Measurements from ENCODE around the gene SRD5A3. TPM values are rescaled to one million over a fixed set of nuclear protein-coding genes. Genes with fewer than 3 reads are reported as not detected.
A peak's percentile ranks its signal among the peaks of the same experiment; 100 is the strongest.

The SRD5A3 gene
- total RNA-seq, 1 donor from 2014 or later = 25.5 TPM

DNA sequence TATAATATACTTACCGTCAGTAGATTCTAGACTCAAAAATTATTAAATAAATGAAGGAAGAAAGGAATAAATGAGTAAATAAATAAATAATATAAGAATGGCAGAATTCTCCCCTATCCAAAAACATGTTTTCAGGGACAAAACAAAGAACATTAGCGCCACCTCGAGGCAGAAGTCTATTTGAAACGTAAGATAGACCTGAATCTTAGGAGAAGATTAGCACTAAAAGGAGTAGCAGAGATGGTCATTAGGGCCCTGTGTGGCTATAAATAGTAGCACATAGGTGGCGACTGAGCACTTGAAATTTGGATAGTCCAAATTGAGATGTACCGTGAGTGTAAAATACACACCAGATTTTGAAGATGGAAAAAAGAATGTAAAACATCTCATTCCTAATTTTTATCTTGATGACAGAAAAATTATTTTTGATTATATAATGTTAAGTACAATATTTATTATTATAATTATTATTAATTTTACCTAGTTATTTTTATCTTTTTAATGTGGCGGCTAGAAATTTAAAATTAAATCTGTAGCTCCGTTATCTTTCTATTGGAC lies 24.3 kb upstream of the SRD5A3 start:
- Histone ChIP-seq H3K4me3 (no peak overlapping the region), H3K27me3 (no peaks in the 10 kb centered on the region), H3K4me1 (peaks cover 10% of the 10 kb centered on the region), H3K9me3 (no peaks in the 10 kb centered on the region), H3K36me3 (no peaks in the 10 kb centered on the region), H3K27ac (no peak overlapping the region)
- DNase-seq (ENCODE audit: extremely low spot score in 2 of 2) = no peak
- intact Hi-C loops (cut with DNase I) = loop anchor here (10.0 kb wide), 1 partner anchor 317 kb away; no protein-coding TSS in a partner anchor
- TF ChIP-seq POLR2AphosphoS5 (IDR thresholded peaks at IDR 0.05; ENCODE audit: insufficient read depth in 1 of 2, low read depth in 1 of 2) = peak in 1 of 2 donors; percentile 44
- no peak for TF ChIP-seq POLR2A (IDR thresholded peaks at IDR 0.05)
- TF ChIP-seq, protein P1, sequence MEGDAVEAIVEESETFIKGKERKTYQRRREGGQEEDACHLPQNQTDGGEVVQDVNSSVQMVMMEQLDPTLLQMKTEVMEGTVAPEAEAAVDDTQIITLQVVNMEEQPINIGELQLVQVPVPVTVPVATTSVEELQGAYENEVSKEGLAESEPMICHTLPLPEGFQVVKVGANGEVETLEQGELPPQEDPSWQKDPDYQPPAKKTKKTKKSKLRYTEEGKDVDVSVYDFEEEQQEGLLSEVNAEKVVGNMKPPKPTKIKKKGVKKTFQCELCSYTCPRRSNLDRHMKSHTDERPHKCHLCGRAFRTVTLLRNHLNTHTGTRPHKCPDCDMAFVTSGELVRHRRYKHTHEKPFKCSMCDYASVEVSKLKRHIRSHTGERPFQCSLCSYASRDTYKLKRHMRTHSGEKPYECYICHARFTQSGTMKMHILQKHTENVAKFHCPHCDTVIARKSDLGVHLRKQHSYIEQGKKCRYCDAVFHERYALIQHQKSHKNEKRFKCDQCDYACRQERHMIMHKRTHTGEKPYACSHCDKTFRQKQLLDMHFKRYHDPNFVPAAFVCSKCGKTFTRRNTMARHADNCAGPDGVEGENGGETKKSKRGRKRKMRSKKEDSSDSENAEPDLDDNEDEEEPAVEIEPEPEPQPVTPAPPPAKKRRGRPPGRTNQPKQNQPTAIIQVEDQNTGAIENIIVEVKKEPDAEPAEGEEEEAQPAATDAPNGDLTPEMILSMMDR (IDR thresholded peaks at IDR 0.05) = peak; percentile 5 to 66 (median 39)

DNA sequence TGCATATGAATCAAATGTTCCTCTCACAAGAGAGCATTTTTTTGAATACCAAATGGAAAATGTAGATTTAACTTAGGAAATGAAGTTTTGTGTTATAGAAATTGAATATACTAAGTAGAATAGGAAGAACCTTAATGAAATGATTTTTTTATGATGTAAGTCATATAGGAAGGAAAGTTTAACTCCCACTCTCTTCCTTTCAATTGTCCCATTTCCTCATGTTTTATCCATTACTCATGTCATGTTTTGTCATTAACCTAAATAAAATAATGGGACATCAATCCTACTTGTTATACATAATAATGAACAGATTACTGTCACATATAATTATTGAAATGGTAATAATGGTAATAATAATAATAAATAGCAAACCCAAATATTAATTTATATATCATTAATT lies 22.7 kb upstream of the SRD5A3 start:
- H3K4me3 ChIP-seq = no peak overlapping the region
- intact Hi-C loops (cut with DNase I) = loop anchor here (10.0 kb wide), 1 partner anchor 319 kb away; no protein-coding TSS in a partner anchor
- TF ChIP-seq POLR2A (IDR thresholded peaks at IDR 0.05) = no peak
- no peak for TF ChIP-seq POLR2AphosphoS5 (IDR thresholded peaks at IDR 0.05; ENCODE audit: insufficient read depth in 1 of 2, low read depth in 1 of 2)
- TF ChIP-seq, protein P1 (IDR thresholded peaks at IDR 0.05) = no peak

DNA sequence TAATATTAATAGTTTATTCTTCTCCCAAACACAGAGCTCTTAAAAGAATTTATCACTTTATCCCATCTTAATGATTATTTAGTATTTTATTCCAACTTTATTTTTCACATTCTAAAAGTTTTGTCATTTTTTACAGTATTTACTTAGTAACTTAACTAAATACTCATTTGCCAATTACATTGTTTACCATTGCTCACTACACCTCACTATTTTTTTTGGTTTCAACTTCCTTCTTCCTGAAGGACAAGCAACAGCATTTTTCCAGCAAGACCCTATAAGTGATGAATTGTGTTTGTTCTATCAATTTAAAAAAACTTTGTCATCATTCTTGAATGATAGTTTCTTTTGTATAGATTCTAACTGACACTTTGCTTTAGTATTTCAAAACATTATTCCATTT lies 19.4 kb upstream of the SRD5A3 start:
- Histone ChIP-seq H3K9me3 (no peaks in the 10 kb centered on the region), H3K27me3 (no peaks in the 10 kb centered on the region), H3K4me1 (no peaks in the 10 kb centered on the region), H3K36me3 (no peaks in the 10 kb centered on the region), H3K4me3 (no peak overlapping the region), H3K27ac (no peak overlapping the region)
- TF ChIP-seq POLR2AphosphoS5 (IDR thresholded peaks at IDR 0.05; ENCODE audit: insufficient read depth in 1 of 2, low read depth in 1 of 2) = no peak
- TF ChIP-seq, protein P1 (IDR thresholded peaks at IDR 0.05) = no peak
- no peak for TF ChIP-seq POLR2A (IDR thresholded peaks at IDR 0.05)
- DNase-seq (ENCODE audit: extremely low spot score in 2 of 2) = no peak
- intact Hi-C loops (cut with DNase I) = loop anchor here (10.0 kb wide), 1 partner anchor 322 kb away; no protein-coding TSS in a partner anchor

More for the DNA sequence above, 22.7 kb upstream of the SRD5A3 start:
- H3K4me1 ChIP-seq = peaks cover 4% of the 10 kb centered on the region
- no peak for DNase-seq (ENCODE audit: extremely low spot score in 2 of 2)
- no peak overlapping the region for H3K27ac ChIP-seq
- no peaks in the 10 kb centered on the region for H3K9me3 ChIP-seq
- no peaks in the 10 kb centered on the region for H3K36me3 ChIP-seq
- no peaks in the 10 kb centered on the region for H3K27me3 ChIP-seq

DNA sequence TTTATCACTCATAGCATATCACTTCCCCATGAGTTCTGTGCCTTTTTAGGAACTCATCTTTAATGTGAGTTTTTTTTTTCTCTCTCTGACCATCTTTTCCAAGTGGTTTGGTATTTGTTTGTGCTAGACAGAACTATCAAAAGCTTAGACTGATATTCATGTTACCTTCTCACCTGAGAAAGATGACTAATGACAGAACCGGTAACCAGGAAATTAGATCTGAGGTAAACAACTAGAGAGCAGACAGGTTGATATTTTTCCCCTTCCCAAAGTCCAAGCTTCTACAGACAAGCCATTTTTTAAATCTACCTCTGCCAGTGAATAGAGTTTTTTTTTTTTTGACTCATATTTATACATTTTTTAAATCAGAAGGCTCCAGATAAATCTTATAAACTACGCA lies 17.0 kb upstream of the SRD5A3 start:
- no peaks in the 10 kb centered on the region for H3K9me3 ChIP-seq
- no peak for DNase-seq (ENCODE audit: extremely low spot score in 2 of 2)
- no peak overlapping the region for H3K4me3 ChIP-seq
- H3K4me1 ChIP-seq = no peaks in the 10 kb centered on the region
- no peak overlapping the region for H3K27ac ChIP-seq
- H3K27me3 ChIP-seq = no peaks in the 10 kb centered on the region
- H3K36me3 ChIP-seq = no peaks in the 10 kb centered on the region
- TF ChIP-seq POLR2A (IDR thresholded peaks at IDR 0.05) = no peak
- intact Hi-C loops (cut with DNase I) = loop anchor here (10.0 kb wide), 1 partner anchor 324 kb away; no protein-coding TSS in a partner anchor

DNA sequence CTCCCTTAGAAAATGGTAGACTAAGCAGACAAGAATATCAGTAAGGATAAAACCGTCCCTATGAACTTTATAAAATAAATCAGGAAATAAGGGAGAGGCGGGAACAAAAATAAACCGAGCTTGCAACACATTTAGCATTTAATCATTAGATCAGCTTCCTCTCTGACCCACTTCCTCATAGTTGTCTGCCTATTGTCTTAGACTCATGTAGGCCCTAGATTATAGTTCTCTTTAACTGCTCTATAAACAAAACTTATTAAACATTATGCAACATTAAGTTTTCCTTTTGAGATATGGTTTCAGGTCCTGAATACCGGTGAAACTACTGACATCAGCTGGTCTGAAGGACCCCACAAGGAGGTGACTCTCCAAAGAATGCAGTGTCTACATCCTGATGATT lies 15.8 kb upstream of the SRD5A3 start:
- no peaks in the 10 kb centered on the region for H3K9me3 ChIP-seq
- intact Hi-C loops (cut with DNase I) = no loop called here
- TF ChIP-seq POLR2AphosphoS5 (IDR thresholded peaks at IDR 0.05; ENCODE audit: insufficient read depth in 1 of 2, low read depth in 1 of 2) = peak in 1 of 2 donors; percentile 41
- TF ChIP-seq, protein P1 (IDR thresholded peaks at IDR 0.05) = no peak
- no peaks in the 10 kb centered on the region for H3K36me3 ChIP-seq
- DNase-seq (ENCODE audit: extremely low spot score in 2 of 2) = no peak
- H3K4me3 ChIP-seq = no peak overlapping the region
- no peaks in the 10 kb centered on the region for H3K4me1 ChIP-seq
- no peaks in the 10 kb centered on the region for H3K27me3 ChIP-seq
- no peak overlapping the region for H3K27ac ChIP-seq

All from vagina (tissue), 2 donors.